Measurements from ENCODE around the gene RABGAP1.

- TF ChIP-seq CTCF (IDR thresholded peaks at IDR 0.05; ENCODE audit: insufficient read depth, low read length) (peak; percentile 12), REST (IDR thresholded peaks at IDR 0.05; ENCODE audit: insufficient replicate concordance, low read depth) (no peak), GABPA (IDR thresholded peaks at IDR 0.05; ENCODE audit: low read depth) (no peak)
Observed at GRCh38 chr9:122991370-122991830, 50.6 kb downstream of the RABGAP1 start.

All from HL-60 (cell line).